AG10803 (cell line): ENCODE measurements around the gene DIP2C.
A peak's percentile ranks its signal among the peaks of the same experiment; 100 is the strongest.

Experiments used
- DNase-seq: peaks from one replicate; pipeline ENCODE4 v3.0.0; 2010; ENCODE audit warnings: low read depth
- H3K4me3 ChIP-seq: 2 replicates; pipeline ENCODE4 v1.5.1; 2011; ENCODE audit warnings: mild to moderate bottlenecking, low read length, control low read depth
- CTCF ChIP-seq: conservative IDR thresholded peaks from 2 replicates; pipeline ENCODE4 v1.5.1; 2011; ENCODE audit warnings: mild to moderate bottlenecking, low read length, control low read depth, inconsistent platforms

DIP2C gene

GRCh38 chr10:520402-520787 lies 169.1 kb downstream of the DIP2C start:
- no peak overlapping the region for H3K4me3 ChIP-seq
- no peak for TF ChIP-seq CTCF
- DNase-seq: peak; percentile 13

GRCh38 chr10:519716-520401 lies 169.6 kb downstream of the DIP2C start:
- no peak for DNase-seq
- no peak for TF ChIP-seq CTCF

GRCh38 chr10:519055-519715 lies 170.3 kb downstream of the DIP2C start:
- no peak for DNase-seq
- H3K4me3 ChIP-seq: no peak overlapping the region
- TF ChIP-seq CTCF: no peak

More at GRCh38 chr10:519716-520401, 169.6 kb downstream of the DIP2C start:
- H3K4me3 ChIP-seq: no peak overlapping the region

- no peak for TF ChIP-seq CTCF
- no peak for DNase-seq
- H3K4me3 ChIP-seq: no peak overlapping the region
These were observed 171.5 kb downstream of the DIP2C start for GRCh38 chr10:517872-518475.

GRCh38 chr10:517241-517830 lies 172.1 kb downstream of the DIP2C start:
- no peak for TF ChIP-seq CTCF
- no peak overlapping the region for H3K4me3 ChIP-seq
- no peak for DNase-seq

- no peak for DNase-seq
- H3K4me3 ChIP-seq: no peak overlapping the region
- TF ChIP-seq CTCF: no peak
These were observed 172.7 kb downstream of the DIP2C start for GRCh38 chr10:516764-517163.
